HUES48 (cell line): ENCODE results near the gene SLITRK5.

Source experiments
- H3K27ac ChIP-seq: one replicate; pipeline ENCODE4 v1.7.0; 2013; ENCODE audit warnings: low read depth, low read length, inconsistent platforms
- H3K27me3 ChIP-seq: 2 replicates; pipeline ENCODE4 v1.6.1; 2013; ENCODE audit warnings: mild to moderate bottlenecking, low read length; ENCODE audit not compliant: control insufficient read depth, insufficient read depth
- H3K36me3 ChIP-seq: 2 replicates; pipeline ENCODE4 v1.6.1; 2013; ENCODE audit warnings: low read length; ENCODE audit not compliant: control insufficient read depth, insufficient read depth
- H3K4me1 ChIP-seq: 2 replicates; pipeline ENCODE4 v1.6.1; 2013; ENCODE audit warnings: mild to moderate bottlenecking, low read length; ENCODE audit not compliant: control insufficient read depth, insufficient read depth
- H3K4me3 ChIP-seq: 2 replicates; pipeline ENCODE4 v1.5.1; 2013; ENCODE audit warnings: mild to moderate bottlenecking, low read depth, low read length
- H3K9ac ChIP-seq: 2 replicates; pipeline ENCODE4 v1.6.1; 2013; ENCODE audit warnings: mild to moderate bottlenecking, low read depth, low read length, moderate library complexity
- H3K9me3 ChIP-seq: 2 replicates; pipeline ENCODE4 v1.6.1; 2013; ENCODE audit warnings: low read length; ENCODE audit not compliant: control insufficient read depth, insufficient read depth

SLITRK5 gene

GRCh38 chr13:87712012-87712411 is 40.8 kb downstream of the SLITRK5 start:
- Histone ChIP-seq H3K9me3 (no peaks in the 10 kb centered on the region), H3K27ac (no peak overlapping the region), H3K9ac (no peak overlapping the region), H3K4me3 (no peak overlapping the region), H3K27me3 (no peaks in the 10 kb centered on the region), H3K36me3 (no peaks in the 10 kb centered on the region), H3K4me1 (no peaks in the 10 kb centered on the region)
